GM21737 (cell line): ENCODE data around the gene IL16.
"Not testable (repeated sequence)": the region's sequence is repeated elsewhere in the genome, so short reads cannot be mapped to it uniquely, and the experiment has no call there.

Experiments
- ATAC-seq: cut with Tn5 transposase; IDR thresholded peaks from one replicate; pipeline ENCODE4 v1.9.1; 2021; ENCODE audit warnings: mild to moderate bottlenecking, moderate library complexity; ENCODE audit not compliant: unreplicated experiment

The IL16 gene

GRCh38 chr15:81331600-81331999 lies 134.9 kb downstream of the IL16 start:
- ATAC-seq, result no peak

- no peak for ATAC-seq
These were observed 135.6 kb downstream of the IL16 start for GRCh38 chr15:81332326-81332725.

GRCh38 chr15:81333363-81333762 lies 136.7 kb downstream of the IL16 start:
- no peak for ATAC-seq

- no peak for ATAC-seq
These were observed 138.2 kb downstream of the IL16 start for GRCh38 chr15:81334768-81335435.

- no peak for ATAC-seq
These were observed 139.0 kb downstream of the IL16 start for GRCh38 chr15:81335631-81336030.

- no peak for ATAC-seq
These were observed 139.9 kb downstream of the IL16 start for GRCh38 chr15:81336568-81336967.

- no peak for ATAC-seq
These were observed 140.6 kb downstream of the IL16 start for GRCh38 chr15:81337241-81337640.

- ATAC-seq, result no peak
These were observed 141.1 kb downstream of the IL16 start for GRCh38 chr15:81337713-81338157.

- ATAC-seq, result no peak
These were observed 141.7 kb downstream of the IL16 start for GRCh38 chr15:81338170-81339007.

GRCh38 chr15:81339321-81339720 lies 142.6 kb downstream of the IL16 start:
- no peak for ATAC-seq

GRCh38 chr15:81339851-81340250 lies 143.2 kb downstream of the IL16 start:
- no peak for ATAC-seq

- ATAC-seq, result no peak
These were observed 144.7 kb downstream of the IL16 start for GRCh38 chr15:81341351-81341750.

- no peak for ATAC-seq
These were observed 146.7 kb downstream of the IL16 start for GRCh38 chr15:81343371-81343770.

GRCh38 chr15:81346611-81347010 lies 149.9 kb downstream of the IL16 start:
- ATAC-seq, result no peak

GRCh38 chr15:81347910-81348309 lies 151.2 kb downstream of the IL16 start:
- ATAC-seq, result no peak

- ATAC-seq, result not testable (repeated sequence)
These were observed 152.0 kb downstream of the IL16 start for GRCh38 chr15:81348691-81349090.

- no peak for ATAC-seq
These were observed 152.6 kb downstream of the IL16 start for GRCh38 chr15:81349271-81349670.

GRCh38 chr15:81351651-81352050 lies 155.0 kb downstream of the IL16 start:
- ATAC-seq, result no peak

- no peak for ATAC-seq
These were observed 159.6 kb downstream of the IL16 start for GRCh38 chr15:81356252-81356651.

GRCh38 chr15:81357180-81357686 lies 160.6 kb downstream of the IL16 start:
- no peak for ATAC-seq

GRCh38 chr15:81358248-81358647 lies 161.6 kb downstream of the IL16 start:
- ATAC-seq, result no peak

- no peak for ATAC-seq
These were observed 163.8 kb downstream of the IL16 start for GRCh38 chr15:81360491-81360890.
